GM12878 (cell line): ENCODE results near the gene NEK11. TPM values are rescaled to one million over a fixed set of nuclear protein-coding genes. Genes with fewer than 3 reads are reported as not detected.

Experiments
- ATAC-seq: fragments of 200-7000 bp; cut with Tn5 transposase; 3 replicates; pipeline ENCODE4 v1.9.1; 2020; ENCODE audit warnings: mild to moderate bottlenecking, moderate library complexity
- BruUV-seq: library from RNA; stranded (reverse); fragments of 400-500 nt; replicated peaks from 2 replicates; lab custom pipeline; 2021; lab: Mats Ljungman, UMichigan
- CTCF ChIA-PET: fragments of 300-600 bp; sonication (Branson Sonifier 250); formaldehyde crosslinking; extraction: SDS; loops from one replicate; lab custom pipeline; 2021; ENCODE audit warnings: inconsistent platforms; lab: Yijun Ruan, JAX
- POLR2A ChIA-PET: fragments of 350-600 bp; formaldehyde crosslinking; extraction: SDS; loops from one replicate; lab custom pipeline; 2021; ENCODE audit warnings: inconsistent platforms; lab: Charles Lee
- RAD21 ChIA-PET: fragments of 300-600 bp; sonication (Branson Sonifier 250); formaldehyde crosslinking; loops from one replicate; lab custom pipeline; 2023; ENCODE audit warnings: antibody characterized with exemption; ENCODE audit not compliant: unreplicated experiment; lab: Charles Lee
- SMC1A ChIA-PET: fragments of 300-600 bp; sonication (Branson Sonifier 250); formaldehyde crosslinking; loops from one replicate; lab custom pipeline; 2023; ENCODE audit not compliant: unreplicated experiment, uncharacterized antibody; lab: Charles Lee
- DNase-seq: peaks from one replicate; pipeline ENCODE4 v3.0.0-alpha.2; 2011; ENCODE audit warnings: low read depth, low spot score
- FAIRE-seq: peaks from 3 replicates; lab custom pipeline; 2011; peaks lifted over from hg19 to GRCh38; lab: Jason Lieb, UNC
- H2AFZ ChIP-seq: 2 replicates; pipeline ENCODE4 v1.6.0; 2011; ENCODE audit warnings: low read depth, low read length, control low read depth; ENCODE audit not compliant: control insufficient read depth
- H3K27ac ChIP-seq: 2 replicates; pipeline ENCODE4 v1.5.1; 2011; ENCODE audit warnings: control low read depth; ENCODE audit not compliant: control insufficient read depth, insufficient read depth
- H3K27me3 ChIP-seq, 2 experiments: replicated peaks in 1 of 2; 2 replicates each; pipeline versions ENCODE4 v1.6.0 to v1.6.1; 2011; ENCODE audit warnings: low read length in 1 of 2; ENCODE audit not compliant: control insufficient read depth in 2 of 2, insufficient read depth in 2 of 2
- H3K36me3 ChIP-seq, 2 experiments: 2 replicates each; pipeline ENCODE4 v1.5.1; 2011; ENCODE audit warnings: low read length in 1 of 2; ENCODE audit not compliant: control insufficient read depth in 2 of 2, insufficient read depth in 2 of 2
- H3K4me1 ChIP-seq: 2 replicates; pipeline ENCODE4 v1.6.1; 2011; ENCODE audit warnings: mild to moderate bottlenecking, low read length, moderate library complexity, mixed read lengths; ENCODE audit not compliant: control insufficient read depth, insufficient read depth
- H3K4me2 ChIP-seq: 2 replicates; pipeline ENCODE4 v1.6.0; 2011; ENCODE audit warnings: control low read depth; ENCODE audit not compliant: control insufficient read depth, insufficient read depth
- H3K4me3 ChIP-seq: fragments of 200-600 bp; sonication (generic); 2 replicates; pipeline ENCODE4 v1.5.1; 2016
- H3K79me2 ChIP-seq: 2 replicates; pipeline ENCODE4 v1.6.0; 2011; ENCODE audit warnings: low read length; ENCODE audit not compliant: control insufficient read depth, insufficient read depth
- H3K9ac ChIP-seq: 2 replicates; pipeline ENCODE4 v1.8.0; 2011; ENCODE audit warnings: low read length, control low read depth, mixed read lengths; ENCODE audit not compliant: control insufficient read depth, insufficient read depth
- H3K9me3 ChIP-seq: replicated peaks from 3 replicates; pipeline ENCODE4 v1.5.1; 2011; ENCODE audit warnings: mild to moderate bottlenecking, low read length; ENCODE audit not compliant: control insufficient read depth, insufficient read depth
- H4K20me1 ChIP-seq: 2 replicates; pipeline ENCODE4 v1.6.0; 2011; ENCODE audit not compliant: control insufficient read depth, insufficient read depth
- BCLAF1 ChIP-seq: fragments of 450-650 bp; IDR thresholded peaks from 2 replicates; pipeline ENCODE4 v1.6.1; 2017; ENCODE audit warnings: antibody characterized with exemption, mild to moderate bottlenecking, moderate library complexity
- CHD4 ChIP-seq: fragments of 200-600 bp; sonication (generic); IDR thresholded peaks from 2 replicates; pipeline ENCODE4 v1.6.1; 2016; ENCODE audit warnings: mild to moderate bottlenecking
- E2F8 ChIP-seq: fragments of 450-650 bp; IDR thresholded peaks from 2 replicates; pipeline ENCODE4 v1.6.1; 2018; ENCODE audit warnings: mild to moderate bottlenecking, low read depth, moderate library complexity; ENCODE audit not compliant: partially characterized antibody
- ETV6 ChIP-seq, 2 experiments: fragments of 450-650 bp in 1 of 2; IDR thresholded peaks in 1 of 2; conservative IDR thresholded peaks in 1 of 2; 2 replicates each; pipeline ENCODE4 v1.6.1; 2014; ENCODE audit warnings: antibody characterized with exemption in 1 of 2, borderline replicate concordance in 1 of 2, low read depth in 1 of 2, mild to moderate bottlenecking in 1 of 2, moderate library complexity in 1 of 2
- IKZF1 ChIP-seq: fragments of 450-650 bp; conservative IDR thresholded peaks from 2 replicates; pipeline ENCODE4 v1.6.1; 2017; ENCODE audit warnings: antibody characterized with exemption, mild to moderate bottlenecking
- RBBP5 ChIP-seq: fragments of 200-600 bp; sonication (generic); conservative IDR thresholded peaks from 2 replicates; pipeline ENCODE4 v1.6.1; 2016
- SP1 ChIP-seq: IDR thresholded peaks from one replicate; pipeline ENCODE4 v1.6.1; 2011; ENCODE audit warnings: low read depth, low read length
- ZNF687 ChIP-seq: fragments of 450-650 bp; IDR thresholded peaks from 2 replicates; pipeline ENCODE4 v1.6.1; 2017; ENCODE audit warnings: mild to moderate bottlenecking, moderate library complexity
- WGBS: methylation state at CpG from one replicate; pipeline ENCODE4 v1.1.6; 2016; ENCODE audit warnings: low lambda C conversion rate; ENCODE audit not compliant: insufficient replicate concordance, insufficient coverage; ENCODE audit errors: missing lambda C conversion rate; 5-methylcytosine and 5-hydroxymethylcytosine counted together
- in situ Hi-C: fragments of 300-500 bp; cut with MboI; formaldehyde crosslinking; loops from 9 replicates; pipeline ENCODE4 v1.14.3; 2018; ENCODE audit warnings: mixed read lengths
- intact Hi-C: fragments of 100-400 bp; cut with micrococcal nuclease; formaldehyde crosslinking; loops from one replicate; pipeline ENCODE4 v1.14.2; 2022; ENCODE audit not compliant: unreplicated experiment
- polyA plus RNA-seq, 11 experiments: library from polyadenylated mRNA; depleted of rRNA in 4 of 11; unstranded in 6 of 11; stranded (reverse) in 5 of 11; fragments of >200 nt; fragmentation: Nextera tagmentation in 4 of 11; fragmentation: Illumina TruSeq in 1 of 11; extraction: Ambion mirVana in 4 of 11; extraction: Trizol in 1 of 11; gene quantifications; 1 replicate in 1 of 11; 2 replicates in 10 of 11; pipeline versions ENCODE4 v1.2.1 to v1.2.3, GENCODE V29; 2011 to 2016; ENCODE audit warnings: inconsistent platforms in 2 of 11, missing spikeins in 2 of 11, low read depth in 1 of 11
- total RNA-seq, 4 experiments: library from RNA; depleted of rRNA in 3 of 4; stranded (reverse); fragments of >200 nt in 3 of 4; fragmentation: Illumina TruSeq in 1 of 4; extraction: Trizol in 1 of 4; gene quantifications; 2 replicates each; pipeline versions ENCODE4 v1.2.1 to v1.2.3, GENCODE V29; 2013 to 2021
- TF ChIP-seq, protein P1 (sequence below): IDR thresholded peaks from 2 replicates; pipeline ENCODE4 v1.6.1; 2012; ENCODE audit warnings: low read depth, low read length, improper control_type of control experiment

The NEK11 gene
- total and polyA plus RNA-seq, 10 of the 15 experiments (the other 5 are each of a cell fraction or from before 2014, with no cell fraction given): 0.05 to 0.94 (median 0.36) TPM; not detected in 1

DNA sequence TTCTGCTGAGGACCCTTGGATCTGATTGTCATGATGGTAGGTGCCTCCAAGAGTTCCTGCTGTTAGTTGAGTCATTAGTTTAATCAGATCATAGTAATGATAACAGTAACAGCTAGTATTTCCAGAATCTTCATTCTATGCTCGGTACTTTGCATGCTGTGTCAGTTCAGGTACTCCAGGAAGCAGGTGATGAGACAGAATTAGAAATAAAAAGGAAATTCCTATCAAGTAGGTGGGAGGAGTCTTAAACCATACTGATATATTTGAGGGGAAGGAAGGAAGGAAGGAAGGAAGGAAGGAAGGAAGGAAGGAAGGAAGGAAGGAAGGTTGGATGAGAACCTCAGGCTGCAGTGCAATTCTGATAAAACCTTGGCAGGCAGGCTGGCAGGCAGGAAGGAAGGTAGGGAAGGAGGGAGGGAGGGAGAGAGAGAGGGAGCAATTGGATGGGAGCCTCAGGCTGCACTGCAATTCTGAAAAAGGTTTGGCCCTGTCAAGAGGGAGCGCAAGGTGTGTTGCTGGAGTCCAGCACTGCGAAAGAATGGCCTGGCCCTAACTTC is 206.1 kb downstream of the NEK11 start (continued):
- no peak for TF ChIP-seq BCLAF1
- no peak for TF ChIP-seq RBBP5
- no peak for TF ChIP-seq E2F8

GRCh38 chr3:131233900-131234668 is 207.4 kb downstream of the NEK11 start:
- in situ Hi-C loops: no loop called here
- ChIA-PET POLR2A (no interaction called here), SMC1A (interaction anchor here (0.7 kb wide), 1 partner anchor 503 kb away, joined by 4 read pairs; no protein-coding TSS in a partner anchor), CTCF (no interaction called here), RAD21 (interaction anchor here (0.6 kb wide), 1 partner anchor 13 kb away, joined by 3 read pairs; no protein-coding TSS in a partner anchor)
- H3K4me3 ChIP-seq: no peak overlapping the region
- no peaks in the 10 kb centered on the region for H3K4me1 ChIP-seq
- intact Hi-C loops: no loop called here
- DNase-seq (no peak), ATAC-seq (no peak), FAIRE-seq (no peak)
- H2AFZ ChIP-seq: no peak overlapping the region
- no peak overlapping the region for H3K4me2 ChIP-seq
- H3K79me2 ChIP-seq: no peaks in the 10 kb centered on the region
- H3K9ac ChIP-seq: no peak overlapping the region
- 22% methylated on average over 5 of the region's 5 CpGs for WGBS
- no peaks in the 10 kb centered on the region for H3K36me3 ChIP-seq
- no peaks in the 10 kb centered on the region for H4K20me1 ChIP-seq
- no peak overlapping the region for H3K27ac ChIP-seq
- no peaks in the 10 kb centered on the region for H3K9me3 ChIP-seq
- no peaks in the 10 kb centered on the region; a peak in 1 of 4 replicates for H3K27me3 ChIP-seq
- BruUV-seq: no TSS peak
- TF ChIP-seq CHD4 (no peak), ZNF687 (no peak), IKZF1 (no peak), ETV6 (conservative IDR thresholded peaks at IDR 0.05 in 1 of 2, IDR thresholded peaks at IDR 0.05 in 1 of 2; ENCODE audit: borderline replicate concordance in 1 of 2, low read depth in 1 of 2) (no peak), SP1 (no peak)
- TF ChIP-seq, protein P1, sequence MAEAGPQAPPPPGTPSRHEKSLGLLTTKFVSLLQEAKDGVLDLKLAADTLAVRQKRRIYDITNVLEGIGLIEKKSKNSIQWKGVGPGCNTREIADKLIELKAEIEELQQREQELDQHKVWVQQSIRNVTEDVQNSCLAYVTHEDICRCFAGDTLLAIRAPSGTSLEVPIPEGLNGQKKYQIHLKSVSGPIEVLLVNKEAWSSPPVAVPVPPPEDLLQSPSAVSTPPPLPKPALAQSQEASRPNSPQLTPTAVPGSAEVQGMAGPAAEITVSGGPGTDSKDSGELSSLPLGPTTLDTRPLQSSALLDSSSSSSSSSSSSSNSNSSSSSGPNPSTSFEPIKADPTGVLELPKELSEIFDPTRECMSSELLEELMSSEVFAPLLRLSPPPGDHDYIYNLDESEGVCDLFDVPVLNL: no peak
